H9 (cell line): ENCODE data around the gene PDK4. TPM values are rescaled to one million over a fixed set of nuclear protein-coding genes. Genes with fewer than 3 reads are reported as not detected.

ENCODE experiments used
- DNase-seq: peaks from one replicate; pipeline ENCODE4 v3.0.0-alpha.2; 2017
- H2AFZ ChIP-seq: one replicate; pipeline ENCODE4 v1.6.1; 2013; ENCODE audit warnings: mild to moderate bottlenecking, low read length, control low read depth, moderate library complexity
- H2AK5ac ChIP-seq: 2 replicates; pipeline ENCODE4 v1.6.1; 2013; ENCODE audit warnings: low read length, control low read depth, mixed read lengths; ENCODE audit not compliant: insufficient read length
- H2BK120ac ChIP-seq: one replicate; pipeline ENCODE4 v1.6.1; 2013; ENCODE audit warnings: low read depth, mild to moderate bottlenecking, low read length, control low read depth, inconsistent platforms; ENCODE audit not compliant: poor library complexity, severe bottlenecking
- H2BK12ac ChIP-seq: 2 replicates; pipeline ENCODE4 v1.6.1; 2013; ENCODE audit warnings: low read length, control low read depth, mixed read lengths, low read depth; ENCODE audit not compliant: insufficient read length
- H2BK15ac ChIP-seq: 2 replicates; pipeline ENCODE4 v1.6.1; 2013; ENCODE audit warnings: low read depth, low read length, control low read depth
- H2BK20ac ChIP-seq: one replicate; pipeline ENCODE4 v1.6.1; 2013; ENCODE audit warnings: low read depth, mild to moderate bottlenecking, low read length, control low read depth, inconsistent platforms; ENCODE audit not compliant: poor library complexity, severe bottlenecking
- H2BK5ac ChIP-seq: 2 replicates; pipeline ENCODE4 v1.6.1; 2013; ENCODE audit warnings: low read length, control low read depth, mixed read lengths; ENCODE audit not compliant: insufficient read length
- H3K14ac ChIP-seq: 2 replicates; pipeline ENCODE4 v1.6.1; 2013; ENCODE audit warnings: low read length, control low read depth; ENCODE audit not compliant: insufficient read depth
- H3K18ac ChIP-seq: 2 replicates; pipeline ENCODE4 v1.6.1; 2013; ENCODE audit warnings: low read depth, mild to moderate bottlenecking, mixed read lengths, low read length, control low read depth; ENCODE audit not compliant: insufficient read length
- H3K23ac ChIP-seq: 2 replicates; pipeline ENCODE4 v1.6.1; 2013; ENCODE audit warnings: low read length, control low read depth, mixed read lengths, low read depth; ENCODE audit not compliant: insufficient read length
- H3K23me2 ChIP-seq: 2 replicates; pipeline ENCODE4 v1.6.1; 2013; ENCODE audit warnings: low read depth, mild to moderate bottlenecking, mixed read lengths, low read length, control low read depth; ENCODE audit not compliant: insufficient read length, poor library complexity, severe bottlenecking
- H3K27ac ChIP-seq: 2 replicates; pipeline ENCODE4 v1.5.1; 2013; ENCODE audit warnings: low read length, control low read depth, mixed read lengths, low read depth; ENCODE audit not compliant: insufficient read length
- H3K27me3 ChIP-seq: 2 replicates; pipeline ENCODE4 v1.6.1; 2013; ENCODE audit warnings: low read length, control low read depth, inconsistent platforms; ENCODE audit not compliant: insufficient read depth
- H3K4ac ChIP-seq: 2 replicates; pipeline ENCODE4 v1.6.1; 2013; ENCODE audit warnings: low read depth, mild to moderate bottlenecking, control low read depth, inconsistent platforms, low read length, moderate library complexity
- H3K4me1 ChIP-seq: 2 replicates; pipeline ENCODE4 v1.6.1; 2013; ENCODE audit warnings: low read length, control low read depth, inconsistent platforms; ENCODE audit not compliant: insufficient read depth
- H3K4me2 ChIP-seq: 2 replicates; pipeline ENCODE4 v1.6.1; 2013; ENCODE audit warnings: low read length, control low read depth, mixed read lengths; ENCODE audit not compliant: insufficient read length, insufficient read depth
- H3K56ac ChIP-seq: 2 replicates; pipeline ENCODE4 v1.6.1; 2013; ENCODE audit warnings: low read depth, mild to moderate bottlenecking, mixed read lengths, low read length, control low read depth; ENCODE audit not compliant: insufficient read length
- H3K79me1 ChIP-seq: 2 replicates; pipeline ENCODE4 v1.6.1; 2013; ENCODE audit warnings: low read depth, mild to moderate bottlenecking, moderate library complexity, low read length, control low read depth, inconsistent platforms; ENCODE audit not compliant: insufficient read depth, poor library complexity, severe bottlenecking
- H3K79me2 ChIP-seq: 2 replicates; pipeline ENCODE4 v1.6.1; 2013; ENCODE audit warnings: low read length, control low read depth, inconsistent platforms; ENCODE audit not compliant: insufficient read depth
- H3K9ac ChIP-seq: 2 replicates; pipeline ENCODE4 v1.6.1; 2013; ENCODE audit warnings: low read length, control low read depth, mixed read lengths; ENCODE audit not compliant: insufficient read length; ENCODE audit errors: extremely low read depth
- H3K9me3 ChIP-seq: one replicate; pipeline ENCODE4 v1.6.1; 2013; ENCODE audit warnings: low read depth, low read length, inconsistent platforms; ENCODE audit not compliant: control insufficient read depth
- H3T11ph ChIP-seq: one replicate; pipeline ENCODE4 v1.6.1; 2013; ENCODE audit warnings: mild to moderate bottlenecking, low read length, control low read depth, inconsistent platforms
- H4K20me1 ChIP-seq: one replicate; pipeline ENCODE4 v1.6.1; 2013; ENCODE audit not compliant: control insufficient read depth, insufficient read length, insufficient read depth
- H4K5ac ChIP-seq: 2 replicates; pipeline ENCODE4 v1.6.1; 2013; ENCODE audit warnings: low read depth, mild to moderate bottlenecking, mixed read lengths, low read length, control low read depth; ENCODE audit not compliant: insufficient read length
- H4K8ac ChIP-seq: replicated peaks from 2 replicates; pipeline ENCODE4 v1.6.1; 2013; ENCODE audit warnings: low read length, control low read depth, mixed read lengths, low read depth; ENCODE audit not compliant: insufficient read length
- H4K91ac ChIP-seq: 2 replicates; pipeline ENCODE4 v1.6.1; 2013; ENCODE audit warnings: low read depth, mild to moderate bottlenecking, moderate library complexity, mixed read lengths, low read length, control low read depth; ENCODE audit not compliant: insufficient read length
- H3K27ac Mint-ChIP-seq, 3 experiments: 2 replicates in 2 of 3; 3 replicates in 1 of 3; pipeline ENCODE4 v1.8.0; 2020 to 2021; ENCODE audit warnings: mixed read lengths in 3 of 3, mild to moderate bottlenecking in 1 of 3, moderate library complexity in 1 of 3
- H3K27me3 Mint-ChIP-seq: 2 replicates; pipeline ENCODE4 v1.8.0; 2021; ENCODE audit warnings: low read depth, mild to moderate bottlenecking, moderate library complexity, mixed read lengths
- H3K36me3 Mint-ChIP-seq, 3 experiments: 2 replicates in 2 of 3; 3 replicates in 1 of 3; pipeline ENCODE4 v1.8.0; 2020 to 2021; ENCODE audit warnings: low read depth in 3 of 3, mixed read lengths in 3 of 3; ENCODE audit not compliant: insufficient read depth in 1 of 3
- H3K4me1 Mint-ChIP-seq, 2 experiments: 2 replicates each; pipeline ENCODE4 v1.8.0; 2020; ENCODE audit warnings: mixed read lengths in 2 of 2
- H3K4me3 Mint-ChIP-seq, 2 experiments: 2 replicates in 1 of 2; 3 replicates in 1 of 2; pipeline ENCODE4 v1.8.0; 2020 to 2021; ENCODE audit warnings: mild to moderate bottlenecking in 2 of 2, mixed read lengths in 2 of 2, moderate library complexity in 1 of 2
- H3K9me3 Mint-ChIP-seq, 2 experiments: 2 replicates in 1 of 2; 3 replicates in 1 of 2; pipeline ENCODE4 v1.8.0; 2020; ENCODE audit warnings: mild to moderate bottlenecking in 2 of 2, mixed read lengths in 2 of 2, moderate library complexity in 1 of 2
- WGBS: extraction: QIAGEN DNeasy Blood & Tissue Kit; methylation state at CpG from one replicate; pipeline ENCODE4 v1.1.7; 2013; ENCODE audit warnings: missing lambda C conversion rate, low lambda C conversion rate, mixed read lengths; ENCODE audit not compliant: insufficient read length; ENCODE audit errors: extremely low coverage; 5-methylcytosine and 5-hydroxymethylcytosine counted together
- total RNA-seq: library from RNA; stranded (reverse); gene quantifications from 2 replicates; pipeline ENCODE4 v1.2.1, GENCODE V29; 2021
- TF ChIP-seq, protein P1 (sequence below): fragments of 200-600 bp; sonication (generic); conservative IDR thresholded peaks from 3 replicates; pipeline ENCODE4 v1.8.0; 2021; ENCODE audit warnings: antibody characterized with exemption, mild to moderate bottlenecking

The PDK4 gene
- total RNA-seq, 1 experiment from 2014 or later, result not detected

DNA sequence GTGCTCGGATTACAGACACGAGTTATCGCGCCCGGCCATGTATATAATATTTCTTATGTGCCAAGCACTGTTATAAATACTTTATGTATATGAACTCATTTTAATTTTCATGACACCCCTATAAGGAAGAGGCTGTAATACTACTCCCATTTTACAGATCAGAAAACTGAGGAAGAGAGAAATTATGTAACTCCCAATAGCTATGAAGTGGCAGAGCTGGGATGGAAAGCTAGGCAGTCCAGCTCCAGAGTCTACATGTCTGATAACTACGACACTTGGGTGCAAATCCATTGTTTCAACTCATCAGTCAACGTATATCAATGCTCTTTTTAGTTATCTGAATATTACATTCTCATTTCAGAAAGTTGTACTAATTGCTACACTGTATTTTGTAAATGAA is 17.0 kb downstream of the PDK4 start:
- no peak overlapping the region for H4K5ac ChIP-seq
- WGBS, result no CpG with 5 or more reads among the region's 7 CpGs
- Mint-ChIP-seq H3K4me1 (peaks cover 0 to 5% of the 10 kb centered on the region in 2 experiments; a peak in 2 of 4 replicates), H3K36me3 (no peaks in the 10 kb centered on the region; a peak in 1 of 7 replicates), H3K9me3 (peaks cover 0 to 2% of the 10 kb centered on the region in 2 experiments; a peak in 2 of 5 replicates), H3K27ac (no peak overlapping the region), H3K4me3 (no peak overlapping the region), H3K27me3 (no peaks in the 10 kb centered on the region; the same call in 1 of the 2 replicates)
- no peak overlapping the region for H3K14ac ChIP-seq
- no peaks in the 10 kb centered on the region for H3K9me3 ChIP-seq
- no peak overlapping the region for H2AK5ac ChIP-seq
- no peak overlapping the region for H2BK20ac ChIP-seq
- no peaks in the 10 kb centered on the region for H3K79me2 ChIP-seq
- H4K20me1 ChIP-seq, result no peaks in the 10 kb centered on the region
- H2BK15ac ChIP-seq, result no peak overlapping the region
- TF ChIP-seq, protein P1, sequence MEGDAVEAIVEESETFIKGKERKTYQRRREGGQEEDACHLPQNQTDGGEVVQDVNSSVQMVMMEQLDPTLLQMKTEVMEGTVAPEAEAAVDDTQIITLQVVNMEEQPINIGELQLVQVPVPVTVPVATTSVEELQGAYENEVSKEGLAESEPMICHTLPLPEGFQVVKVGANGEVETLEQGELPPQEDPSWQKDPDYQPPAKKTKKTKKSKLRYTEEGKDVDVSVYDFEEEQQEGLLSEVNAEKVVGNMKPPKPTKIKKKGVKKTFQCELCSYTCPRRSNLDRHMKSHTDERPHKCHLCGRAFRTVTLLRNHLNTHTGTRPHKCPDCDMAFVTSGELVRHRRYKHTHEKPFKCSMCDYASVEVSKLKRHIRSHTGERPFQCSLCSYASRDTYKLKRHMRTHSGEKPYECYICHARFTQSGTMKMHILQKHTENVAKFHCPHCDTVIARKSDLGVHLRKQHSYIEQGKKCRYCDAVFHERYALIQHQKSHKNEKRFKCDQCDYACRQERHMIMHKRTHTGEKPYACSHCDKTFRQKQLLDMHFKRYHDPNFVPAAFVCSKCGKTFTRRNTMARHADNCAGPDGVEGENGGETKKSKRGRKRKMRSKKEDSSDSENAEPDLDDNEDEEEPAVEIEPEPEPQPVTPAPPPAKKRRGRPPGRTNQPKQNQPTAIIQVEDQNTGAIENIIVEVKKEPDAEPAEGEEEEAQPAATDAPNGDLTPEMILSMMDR, result no peak
- H2BK5ac ChIP-seq, result no peak overlapping the region
- no peaks in the 10 kb centered on the region for H3K27me3 ChIP-seq
- no peak overlapping the region for H3K56ac ChIP-seq
- no peak overlapping the region for H4K91ac ChIP-seq
- H3K4me2 ChIP-seq, result no peak overlapping the region
- H3K18ac ChIP-seq, result no peak overlapping the region
- no peak overlapping the region for H3T11ph ChIP-seq
- no peak overlapping the region for H2BK120ac ChIP-seq
- no peak overlapping the region for H3K9ac ChIP-seq
- H2BK12ac ChIP-seq, result no peak overlapping the region
- no peaks in the 10 kb centered on the region for H3K79me1 ChIP-seq
- no peaks in the 10 kb centered on the region for H3K4me1 ChIP-seq
- no peak overlapping the region for H3K4ac ChIP-seq
- no peak overlapping the region for H2AFZ ChIP-seq
- H3K23ac ChIP-seq, result no peak overlapping the region
- H3K23me2 ChIP-seq, result no peaks in the 10 kb centered on the region
- no peak overlapping the region for H3K27ac ChIP-seq
- DNase-seq, result no peak
- H4K8ac ChIP-seq, result no peak overlapping the region
